ENCODE results near the gene NRSN2. TPM values are rescaled to one million over a fixed set of nuclear protein-coding genes. Genes with fewer than 3 reads are reported as not detected.

Gene NRSN2
- total RNA-seq, 1 experiment from 2014 or later, result 1.9 TPM

DNA sequence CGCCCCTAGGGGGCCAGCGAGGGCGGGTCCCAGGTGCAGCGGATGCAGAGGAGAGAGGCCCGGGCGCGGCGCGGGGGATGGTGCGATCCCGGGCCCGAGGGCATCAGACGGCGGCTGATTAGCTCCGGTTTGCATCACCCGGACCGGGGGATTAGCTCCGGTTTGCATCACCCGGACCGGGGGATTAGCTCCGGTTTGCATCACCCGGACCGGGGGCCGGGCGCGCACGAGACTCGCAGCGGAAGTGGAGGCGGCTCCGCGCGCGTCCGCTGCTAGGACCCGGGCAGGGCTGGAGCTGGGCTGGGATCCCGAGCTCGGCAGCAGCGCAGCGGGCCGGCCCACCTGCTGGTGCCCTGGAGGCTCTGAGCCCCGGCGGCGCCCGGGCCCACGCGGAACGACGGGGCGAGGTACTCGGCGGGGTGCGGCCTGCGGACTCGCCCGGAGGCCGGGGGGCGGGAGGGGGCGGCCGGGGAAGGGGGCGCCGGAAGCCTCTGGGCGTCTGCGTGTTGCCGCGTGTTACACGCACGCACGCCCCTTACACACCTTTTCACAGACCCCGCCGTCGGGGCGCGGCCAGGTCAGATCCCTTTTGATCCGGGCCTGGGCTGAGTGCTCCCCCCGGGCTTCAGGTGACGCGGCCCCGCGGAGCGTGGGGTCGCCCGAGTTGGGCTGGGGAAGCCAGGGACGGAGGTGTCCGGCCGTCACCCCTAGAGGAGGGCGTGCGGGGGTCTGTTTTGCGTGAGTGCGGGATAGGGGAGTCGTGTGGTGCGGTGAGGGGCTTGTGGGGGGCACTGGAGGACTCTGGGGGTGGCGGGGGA lies 34.1 kb downstream of the NRSN2 start:
- Histone ChIP-seq H3K4me3 (replicated peaks in 1 of 2; ENCODE audit: low read depth in 1 of 2, low read length in 2 of 2) (peak overlapping the region; percentile 82 to 89), H3K9me2 (ENCODE audit: insufficient read depth) (no peaks in the 10 kb centered on the region), H3K79me2 (ENCODE audit: insufficient read depth, low read length) (peaks cover 40% of the 10 kb centered on the region), H2AFZ (ENCODE audit: low read depth, low read length, poor library complexity, severe bottlenecking) (no peak overlapping the region), H3K27ac (ENCODE audit: low read depth, low read length) (peak overlapping the region; percentile 87), H3K4me2 (ENCODE audit: low read length) (peak overlapping the region; percentile 90), H3K27me3 (ENCODE audit: insufficient read depth, low read length) (no peaks in the 10 kb centered on the region), H4K20me1 (ENCODE audit: insufficient read depth) (no peaks in the 10 kb centered on the region), H3K9ac (ENCODE audit: low read length) (peak overlapping the region; percentile 89), H3K9me3 (ENCODE audit: control insufficient read depth in 1 of 2, insufficient read depth in 1 of 2, low read depth in 1 of 2, low read length in 2 of 2) (no peaks in the 10 kb centered on the region), H3K4me1 (ENCODE audit: control insufficient read depth in 1 of 2, insufficient read depth in 2 of 2, low read length in 2 of 2) (peaks cover 30 to 32% of the 10 kb centered on the region in 2 experiments), H3K36me3 (ENCODE audit: control insufficient read depth in 1 of 2, insufficient read depth in 2 of 2, low read length in 2 of 2) (no peaks in the 10 kb centered on the region)
- RAD21 ChIA-PET (ENCODE audit: low non-redundant PET in 1 of 2, low total read pairs in 2 of 2, uncharacterized antibody in 2 of 2, unreplicated experiment in 2 of 2), result interaction anchor here (0.7 to 1.9 kb wide), 4 partner anchors 9 to 18 kb away, joined by 4 to 6 read pairs (median 6); no protein-coding TSS in a partner anchor
- peak; percentile 76 for DNase-seq (ENCODE audit: low read depth, low spot score)
- TF ChIP-seq, protein P1, sequence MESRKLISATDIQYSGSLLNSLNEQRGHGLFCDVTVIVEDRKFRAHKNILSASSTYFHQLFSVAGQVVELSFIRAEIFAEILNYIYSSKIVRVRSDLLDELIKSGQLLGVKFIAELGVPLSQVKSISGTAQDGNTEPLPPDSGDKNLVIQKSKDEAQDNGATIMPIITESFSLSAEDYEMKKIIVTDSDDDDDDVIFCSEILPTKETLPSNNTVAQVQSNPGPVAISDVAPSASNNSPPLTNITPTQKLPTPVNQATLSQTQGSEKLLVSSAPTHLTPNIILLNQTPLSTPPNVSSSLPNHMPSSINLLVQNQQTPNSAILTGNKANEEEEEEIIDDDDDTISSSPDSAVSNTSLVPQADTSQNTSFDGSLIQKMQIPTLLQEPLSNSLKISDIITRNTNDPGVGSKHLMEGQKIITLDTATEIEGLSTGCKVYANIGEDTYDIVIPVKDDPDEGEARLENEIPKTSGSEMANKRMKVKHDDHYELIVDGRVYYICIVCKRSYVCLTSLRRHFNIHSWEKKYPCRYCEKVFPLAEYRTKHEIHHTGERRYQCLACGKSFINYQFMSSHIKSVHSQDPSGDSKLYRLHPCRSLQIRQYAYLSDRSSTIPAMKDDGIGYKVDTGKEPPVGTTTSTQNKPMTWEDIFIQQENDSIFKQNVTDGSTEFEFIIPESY (IDR thresholded peaks at IDR 0.05; ENCODE audit: extremely low read depth, insufficient replicate concordance, low read length), result peak; percentile 51
- no peak for TF ChIP-seq FOSL1 (IDR thresholded peaks at IDR 0.05; ENCODE audit: low read depth)
- TF ChIP-seq POLR2AphosphoS5 (IDR thresholded peaks at IDR 0.05; ENCODE audit: low read depth, low read length), result peak; percentile 84
- TF ChIP-seq, protein P2, sequence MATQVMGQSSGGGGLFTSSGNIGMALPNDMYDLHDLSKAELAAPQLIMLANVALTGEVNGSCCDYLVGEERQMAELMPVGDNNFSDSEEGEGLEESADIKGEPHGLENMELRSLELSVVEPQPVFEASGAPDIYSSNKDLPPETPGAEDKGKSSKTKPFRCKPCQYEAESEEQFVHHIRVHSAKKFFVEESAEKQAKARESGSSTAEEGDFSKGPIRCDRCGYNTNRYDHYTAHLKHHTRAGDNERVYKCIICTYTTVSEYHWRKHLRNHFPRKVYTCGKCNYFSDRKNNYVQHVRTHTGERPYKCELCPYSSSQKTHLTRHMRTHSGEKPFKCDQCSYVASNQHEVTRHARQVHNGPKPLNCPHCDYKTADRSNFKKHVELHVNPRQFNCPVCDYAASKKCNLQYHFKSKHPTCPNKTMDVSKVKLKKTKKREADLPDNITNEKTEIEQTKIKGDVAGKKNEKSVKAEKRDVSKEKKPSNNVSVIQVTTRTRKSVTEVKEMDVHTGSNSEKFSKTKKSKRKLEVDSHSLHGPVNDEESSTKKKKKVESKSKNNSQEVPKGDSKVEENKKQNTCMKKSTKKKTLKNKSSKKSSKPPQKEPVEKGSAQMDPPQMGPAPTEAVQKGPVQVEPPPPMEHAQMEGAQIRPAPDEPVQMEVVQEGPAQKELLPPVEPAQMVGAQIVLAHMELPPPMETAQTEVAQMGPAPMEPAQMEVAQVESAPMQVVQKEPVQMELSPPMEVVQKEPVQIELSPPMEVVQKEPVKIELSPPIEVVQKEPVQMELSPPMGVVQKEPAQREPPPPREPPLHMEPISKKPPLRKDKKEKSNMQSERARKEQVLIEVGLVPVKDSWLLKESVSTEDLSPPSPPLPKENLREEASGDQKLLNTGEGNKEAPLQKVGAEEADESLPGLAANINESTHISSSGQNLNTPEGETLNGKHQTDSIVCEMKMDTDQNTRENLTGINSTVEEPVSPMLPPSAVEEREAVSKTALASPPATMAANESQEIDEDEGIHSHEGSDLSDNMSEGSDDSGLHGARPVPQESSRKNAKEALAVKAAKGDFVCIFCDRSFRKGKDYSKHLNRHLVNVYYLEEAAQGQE (IDR thresholded peaks at IDR 0.05; ENCODE audit: low read depth), result no peak
- peak; percentile 84 for TF ChIP-seq TCF7L2 (IDR thresholded peaks at IDR 0.05; ENCODE audit: borderline replicate concordance, extremely low read depth, insufficient read depth, insufficient read length)
- no peak for TF ChIP-seq JUND (IDR thresholded peaks at IDR 0.05)
- peak; percentile 81; the same call in 1 of the 2 replicates for TF ChIP-seq ZFX (IDR thresholded peaks at IDR 0.05)
- ATAC-seq, result peak; percentile 75
- BruUV-seq (replicated peaks), result no TSS peak
- intact Hi-C loops (cut with micrococcal nuclease), result loop anchor here (1.0 to 2.0 kb wide), 2 partner anchors 19 to 22 kb away; no protein-coding TSS in a partner anchor
- CTCF ChIA-PET, result interaction anchor here (0.7 to 1.1 kb wide), 3 partner anchors 9 to 25 kb away, joined by 3 to 5 read pairs (median 3); no protein-coding TSS in a partner anchor
- POLR2A ChIA-PET, result interaction anchor here (0.7 to 29.0 kb wide), 10 partner anchors 17 to 387 kb away, joined by 3 to 779 read pairs (median 4); partner anchors contain the start of genes RBCK1, SLC52A3 and SOX12
